Neural progenitor cell (in vitro differentiated cells): ENCODE results near the gene JAG1. TPM values are rescaled to one million over a fixed set of nuclear protein-coding genes. Genes with fewer than 3 reads are reported as not detected.

Experiments
- DNase-seq: peaks from one replicate; pipeline ENCODE4 v3.0.0-alpha.2; 2016; ENCODE audit warnings: low spot score
- H2AFZ ChIP-seq: fragments of 200-600 bp; sonication (generic); replicated peaks from 2 replicates; pipeline ENCODE4 v1.6.1; 2016; ENCODE audit warnings: antibody characterized with exemption
- H3F3A ChIP-seq: fragments of 200-600 bp; sonication (generic); 2 replicates; pipeline ENCODE4 v1.6.1; 2016; ENCODE audit warnings: antibody characterized with exemption, low read depth
- H3K27ac ChIP-seq: fragments of 200-600 bp; sonication (generic); 2 replicates; pipeline ENCODE4 v1.5.1; 2016; ENCODE audit warnings: mild to moderate bottlenecking
- H3K27me3 ChIP-seq: fragments of 200-600 bp; sonication (generic); 2 replicates; pipeline ENCODE4 v1.6.1; 2016; ENCODE audit warnings: mild to moderate bottlenecking, moderate library complexity
- H3K36me3 ChIP-seq: fragments of 200-600 bp; sonication (generic); 2 replicates; pipeline ENCODE4 v1.5.1; 2016
- H3K4me1 ChIP-seq: fragments of 200-600 bp; sonication (generic); 2 replicates; pipeline ENCODE4 v1.6.1; 2016; ENCODE audit warnings: mixed run types
- H3K4me2 ChIP-seq: fragments of 200-600 bp; sonication (generic); 2 replicates; pipeline ENCODE4 v1.6.1; 2016
- H3K4me3 ChIP-seq: fragments of 200-600 bp; sonication (generic); 2 replicates; pipeline ENCODE4 v1.5.1; 2016
- H3K79me2 ChIP-seq: fragments of 200-600 bp; sonication (generic); 2 replicates; pipeline ENCODE4 v1.6.1; 2016; ENCODE audit warnings: low read depth
- H3K9ac ChIP-seq: fragments of 200-600 bp; sonication (generic); 2 replicates; pipeline ENCODE4 v1.6.1; 2016
- H3K9me3 ChIP-seq: fragments of 200-600 bp; sonication (generic); 2 replicates; pipeline ENCODE4 v1.5.1; 2016; ENCODE audit warnings: low read depth
- H4K20me1 ChIP-seq: fragments of 200-600 bp; sonication (generic); 2 replicates; pipeline ENCODE4 v1.6.1; 2016; ENCODE audit warnings: low read depth
- H3K27ac Mint-ChIP-seq: 3 replicates; pipeline ENCODE4 v1.8.0; 2021; ENCODE audit warnings: mixed read lengths
- H3K27me3 Mint-ChIP-seq: 2 replicates; pipeline ENCODE4 v1.8.0; 2022; ENCODE audit warnings: low read depth, mild to moderate bottlenecking, inconsistent platforms, moderate library complexity, mixed read lengths; ENCODE audit not compliant: insufficient read depth
- H3K36me3 Mint-ChIP-seq: 3 replicates; pipeline ENCODE4 v1.8.0; 2021; ENCODE audit warnings: mixed read lengths
- H3K4me1 Mint-ChIP-seq: 3 replicates; pipeline ENCODE4 v1.8.0; 2021; ENCODE audit warnings: mixed read lengths
- H3K4me3 Mint-ChIP-seq: 3 replicates; pipeline ENCODE4 v1.8.0; 2021; ENCODE audit warnings: mild to moderate bottlenecking, moderate library complexity, mixed read lengths
- H3K9me3 Mint-ChIP-seq: 3 replicates; pipeline ENCODE4 v1.8.0; 2020; ENCODE audit warnings: mixed read lengths
- CTCF ChIP-seq: fragments of 200-600 bp; sonication (generic); IDR thresholded peaks from 2 replicates; pipeline ENCODE4 v1.5.1; 2017; ENCODE audit warnings: antibody characterized with exemption, mild to moderate bottlenecking
- EZH2 ChIP-seq: fragments of 200-600 bp; sonication (generic); IDR thresholded peaks from 2 replicates; pipeline ENCODE4 v1.6.1; 2017; ENCODE audit warnings: antibody characterized with exemption, mild to moderate bottlenecking, moderate library complexity
- EZH2phosphoT487 ChIP-seq: fragments of 200-600 bp; sonication (generic); IDR thresholded peaks from 2 replicates; pipeline ENCODE4 v1.6.1; 2017; ENCODE audit warnings: antibody characterized with exemption
- total RNA-seq: library from RNA; depleted of rRNA; stranded (reverse); fragments of >200 nt; gene quantifications from 2 replicates; pipeline ENCODE4 v1.2.3, GENCODE V29; 2015; ENCODE audit warnings: low replicate concordance

Gene JAG1
- total RNA-seq, 1 donor from 2014 or later, result 129 TPM

DNA sequence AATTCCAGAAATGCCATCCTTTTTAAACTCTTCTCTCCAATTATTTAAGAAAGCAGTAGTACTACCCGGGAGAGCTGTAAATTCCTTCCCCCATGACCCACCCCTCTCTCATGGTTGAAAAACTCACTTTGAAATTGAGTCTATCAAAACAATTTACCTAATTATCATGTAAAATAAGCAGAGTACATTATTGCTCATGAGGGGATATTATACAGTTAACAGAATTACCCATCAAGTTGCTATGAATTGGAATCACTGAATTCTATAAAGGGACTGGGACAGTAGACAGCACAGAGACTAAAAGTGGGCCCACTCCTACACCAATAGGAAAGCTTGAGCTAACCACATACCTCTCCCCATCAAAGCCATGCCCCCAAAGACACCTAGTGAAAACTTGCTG is 16.3 kb downstream of the JAG1 start:
- H3K9me3 Mint-ChIP-seq, result no peaks in the 10 kb centered on the region
- Histone ChIP-seq H3K4me3 (no peak overlapping the region), H3K36me3 (peaks cover 11% of the 10 kb centered on the region), H3K4me1 (peaks cover 59% of the 10 kb centered on the region), H3K9ac (no peak overlapping the region), H3K79me2 (peaks cover 89% of the 10 kb centered on the region), H3K27ac (peak overlapping the region; percentile 64), H3K9me3 (no peaks in the 10 kb centered on the region), H3K27me3 (no peaks in the 10 kb centered on the region), H3F3A (peaks cover 63% of the 10 kb centered on the region), H4K20me1 (peaks cover 98% of the 10 kb centered on the region), H3K4me2 (peak overlapping the region; percentile 63), H2AFZ (no peak overlapping the region)
- peaks cover 90% of the 10 kb centered on the region for H3K4me1 Mint-ChIP-seq
- TF ChIP-seq EZH2phosphoT487 (no peak), CTCF (no peak), EZH2 (no peak)
- H3K4me3 Mint-ChIP-seq, result peak overlapping the region; percentile 39
- no peak for DNase-seq
- peak overlapping the region; percentile 18 for H3K27ac Mint-ChIP-seq
- H3K27me3 Mint-ChIP-seq, result peaks cover 6% of the 10 kb centered on the region
- H3K36me3 Mint-ChIP-seq, result peaks cover 75% of the 10 kb centered on the region

DNA sequence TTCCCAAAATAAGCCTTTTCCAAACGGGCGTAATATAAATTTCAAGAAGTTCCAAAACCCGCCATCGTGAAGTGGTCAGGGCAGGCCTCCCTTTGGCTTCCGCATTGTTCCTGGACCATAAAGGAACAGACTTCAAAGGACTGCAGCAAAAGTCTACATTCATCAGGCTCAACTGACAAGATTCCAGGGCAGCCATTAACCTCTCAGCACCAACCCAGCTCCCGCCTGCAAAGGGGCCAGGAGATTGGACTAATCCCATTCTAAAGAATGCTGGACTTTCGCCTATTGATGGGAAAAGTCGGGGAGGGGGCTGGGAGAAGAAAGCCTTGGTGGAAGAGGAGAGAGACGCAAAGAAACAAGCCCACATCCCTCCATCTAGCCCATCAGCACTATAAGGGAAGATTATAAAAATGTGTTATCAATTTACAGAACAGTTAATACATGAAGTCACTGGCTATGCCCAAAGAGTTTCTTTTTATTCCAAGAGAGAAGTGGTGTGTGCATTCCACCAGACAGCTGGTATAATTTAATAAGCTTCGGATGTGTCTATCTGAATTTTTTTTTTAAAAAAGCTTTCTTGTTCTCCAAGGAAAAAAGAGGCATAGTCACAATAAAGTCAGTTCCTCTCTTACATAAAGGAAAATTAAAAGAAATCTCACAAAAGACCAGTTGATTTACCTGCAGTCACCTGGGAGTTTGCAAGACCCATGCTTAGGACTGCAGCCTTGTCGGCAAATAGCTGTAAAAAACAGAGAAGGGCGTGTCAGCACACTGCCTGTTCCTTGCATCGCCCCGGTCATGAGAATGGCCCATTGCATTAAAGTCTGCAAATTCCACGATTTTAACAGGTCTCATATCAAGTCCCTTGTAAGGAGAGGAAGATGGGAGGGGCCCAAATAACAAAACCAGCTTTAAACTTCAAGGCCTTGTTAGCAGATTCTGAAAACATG is 17.8 kb downstream of the JAG1 start:
- Histone ChIP-seq H3K36me3 (peaks cover 9% of the 10 kb centered on the region), H3F3A (peaks cover 66% of the 10 kb centered on the region), H3K27ac (peak overlapping the region; percentile 71), H3K27me3 (no peaks in the 10 kb centered on the region), H3K4me3 (peak overlapping the region; percentile 21), H4K20me1 (peaks cover 98% of the 10 kb centered on the region), H3K79me2 (peaks cover 89% of the 10 kb centered on the region), H3K9me3 (no peaks in the 10 kb centered on the region), H3K4me2 (peak overlapping the region; percentile 69), H3K4me1 (peaks cover 74% of the 10 kb centered on the region), H3K9ac (no peak overlapping the region), H2AFZ (no peak overlapping the region)
- H3K36me3 Mint-ChIP-seq, result peaks cover 72% of the 10 kb centered on the region
- peak; percentile 49 for TF ChIP-seq EZH2phosphoT487
- no peak for TF ChIP-seq EZH2
- peaks cover 93% of the 10 kb centered on the region for H3K4me1 Mint-ChIP-seq
- H3K4me3 Mint-ChIP-seq, result peak overlapping the region; percentile 48
- no peaks in the 10 kb centered on the region for H3K9me3 Mint-ChIP-seq
- peak overlapping the region; percentile 93 for H3K27ac Mint-ChIP-seq
- peak; percentile 93 for DNase-seq
- peaks cover 9% of the 10 kb centered on the region for H3K27me3 Mint-ChIP-seq

GRCh38 chr20:10654630-10655029 is 19.2 kb downstream of the JAG1 start:
- peak; percentile 61 for DNase-seq

More at GRCh38 chr20:10654630-10655029, 19.2 kb downstream of the JAG1 start:
- Mint-ChIP-seq H3K36me3 (peaks cover 63% of the 10 kb centered on the region), H3K27me3 (peaks cover 10% of the 10 kb centered on the region), H3K4me3 (peak overlapping the region; percentile 64), H3K9me3 (no peaks in the 10 kb centered on the region), H3K27ac (peak overlapping the region; percentile 44), H3K4me1 (peaks cover 95% of the 10 kb centered on the region)
- Histone ChIP-seq H3K4me3 (peak overlapping the region; percentile 4), H3K27me3 (no peaks in the 10 kb centered on the region), H3K27ac (peak overlapping the region; percentile 71), H3F3A (peaks cover 74% of the 10 kb centered on the region), H3K79me2 (peaks cover 87% of the 10 kb centered on the region), H3K4me2 (peak overlapping the region; percentile 69), H3K4me1 (peaks cover 87% of the 10 kb centered on the region), H4K20me1 (peaks cover 98% of the 10 kb centered on the region), H3K36me3 (peaks cover 8% of the 10 kb centered on the region), H2AFZ (no peak overlapping the region), H3K9me3 (no peaks in the 10 kb centered on the region), H3K9ac (no peak overlapping the region)
- no peak for TF ChIP-seq EZH2
- TF ChIP-seq EZH2phosphoT487, result no peak
- TF ChIP-seq CTCF, result no peak
